ENCODE measurements around the gene VAC14.

GRCh38 chr16:70790815-70791214 is 10.1 kb downstream of the VAC14 start:
- TF ChIP-seq POLR2A (IDR thresholded peaks at IDR 0.05; ENCODE audit: low read depth, low read length) = no peak
- TF ChIP-seq POLR2AphosphoS5 (IDR thresholded peaks at IDR 0.05; ENCODE audit: low read depth, low read length) = no peak
